ENCODE data around the gene PRKN. TPM values are rescaled to one million over a fixed set of nuclear protein-coding genes. Genes with fewer than 3 reads are reported as not detected.

The PRKN gene
- total and polyA plus RNA-seq, 2 experiments from 2014 or later, result 1.2 to 2.3 TPM

DNA sequence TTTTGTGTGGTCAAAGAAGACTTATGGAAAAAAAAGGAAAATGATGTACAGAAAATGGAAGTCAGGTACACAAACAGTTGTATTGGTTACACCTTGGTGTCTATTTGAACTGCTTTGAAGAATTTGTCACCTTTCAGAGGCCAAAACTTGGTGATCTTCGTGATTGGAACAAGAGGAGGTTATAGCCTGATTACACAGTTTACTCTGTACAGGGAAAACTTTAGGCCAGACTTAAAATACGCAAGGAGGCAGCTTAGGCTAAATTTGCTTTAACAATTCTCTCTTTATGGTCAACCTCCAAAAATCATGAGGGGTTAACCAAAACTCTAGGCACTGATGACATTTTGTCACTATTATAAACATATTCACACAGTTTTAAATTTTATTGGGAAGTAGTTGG is 353.7 kb downstream of the PRKN start:
- no peaks in the 10 kb centered on the region for H3K27me3 ChIP-seq (replicated peaks; ENCODE audit: insufficient read depth)
- H3K79me2 ChIP-seq (ENCODE audit: insufficient read depth), result no peaks in the 10 kb centered on the region
- TF ChIP-seq EZH2phosphoT487 (IDR thresholded peaks at IDR 0.05; ENCODE audit: insufficient read depth, low read depth) (no peak), EZH2 (IDR thresholded peaks at IDR 0.05; ENCODE audit: insufficient read depth, poor library complexity, severe bottlenecking) (no peak)
- no peaks in the 10 kb centered on the region for H3F3A ChIP-seq (ENCODE audit: insufficient read depth)
- no peak for DNase-seq
- in situ Hi-C loops (cut with MboI), result no loop called here
- no peaks in the 10 kb centered on the region; the same call in 1 of the 2 replicates for H4K20me1 ChIP-seq (ENCODE audit: insufficient read depth)
- H3K4me3 ChIP-seq, result no peak overlapping the region
- no peak overlapping the region for H3K27ac ChIP-seq
- no peak overlapping the region for H3K9ac ChIP-seq
- no peaks in the 10 kb centered on the region for H3K4me1 ChIP-seq (ENCODE audit: insufficient read depth)
- WGBS, 2 experiments (ENCODE audit: low coverage in 1 of 2, low lambda C conversion rate in 2 of 2, missing lambda C conversion rate in 2 of 2), result 54 to 56% methylated on average over 2 of the region's 2 CpGs
- no peak overlapping the region for H2AFZ ChIP-seq
- no peaks in the 10 kb centered on the region for H3K9me3 ChIP-seq (ENCODE audit: low read depth)
- no peaks in the 10 kb centered on the region for H3K36me3 ChIP-seq (ENCODE audit: low read depth)
- 0 out of 2 replicates have a peak, but pooled peaks cover 3% of the 10 kb centered on the region for H3K9me2 ChIP-seq (ENCODE audit: insufficient read depth)
- no peak overlapping the region for H3K4me2 ChIP-seq (ENCODE audit: unreplicated experiment)

- no peak overlapping the region for H3K4me3 ChIP-seq
- in situ Hi-C loops (cut with MboI), result no loop called here
These were observed 354.4 kb downstream of the PRKN start for GRCh38 chr6:162373192-162373591.

DNA sequence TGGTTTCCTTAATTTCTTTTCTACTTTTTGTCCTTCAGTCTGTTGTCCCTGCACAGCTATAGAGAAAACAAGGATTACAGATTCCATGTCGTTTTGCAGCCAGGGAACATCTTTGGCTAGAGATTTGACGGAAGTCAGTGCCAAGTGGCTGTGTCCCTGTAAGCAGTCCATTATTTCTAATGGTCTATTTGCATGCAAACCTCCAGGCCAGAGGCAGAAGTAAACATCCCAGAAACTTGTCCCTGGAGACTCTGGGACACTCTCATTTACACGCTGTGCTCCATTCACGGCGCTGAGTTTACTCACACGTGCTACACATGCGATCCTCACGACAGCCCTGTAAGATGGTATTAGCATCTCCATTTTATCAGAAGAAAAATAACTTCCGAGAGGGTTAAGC is 355.5 kb downstream of the PRKN start:
- H3F3A ChIP-seq (ENCODE audit: insufficient read depth), result no peaks in the 10 kb centered on the region
- TF ChIP-seq EZH2phosphoT487 (IDR thresholded peaks at IDR 0.05; ENCODE audit: insufficient read depth, low read depth), result no peak
- TF ChIP-seq EZH2 (IDR thresholded peaks at IDR 0.05; ENCODE audit: insufficient read depth, poor library complexity, severe bottlenecking), result no peak
- no peaks in the 10 kb centered on the region for H3K79me2 ChIP-seq (ENCODE audit: insufficient read depth)
- no peak for DNase-seq
- in situ Hi-C loops (cut with MboI), result no loop called here
- no peak overlapping the region for H2AFZ ChIP-seq
- H4K20me1 ChIP-seq (ENCODE audit: insufficient read depth), result no peaks in the 10 kb centered on the region; the same call in 1 of the 2 replicates
- H3K4me1 ChIP-seq (ENCODE audit: insufficient read depth), result no peaks in the 10 kb centered on the region
- H3K27ac ChIP-seq, result no peak overlapping the region
- 7% methylated on average over 9 of the region's 9 CpGs for WGBS, 2 experiments (ENCODE audit: low coverage in 1 of 2, low lambda C conversion rate in 2 of 2, missing lambda C conversion rate in 2 of 2)
- no peak overlapping the region for H3K4me2 ChIP-seq (ENCODE audit: unreplicated experiment)
- no peak overlapping the region for H3K4me3 ChIP-seq
- no peaks in the 10 kb centered on the region for H3K9me2 ChIP-seq (ENCODE audit: insufficient read depth)
- no peaks in the 10 kb centered on the region for H3K9me3 ChIP-seq (ENCODE audit: low read depth)
- no peaks in the 10 kb centered on the region for H3K36me3 ChIP-seq (ENCODE audit: low read depth)
- H3K27me3 ChIP-seq (replicated peaks; ENCODE audit: insufficient read depth), result no peaks in the 10 kb centered on the region
- H3K9ac ChIP-seq, result no peak overlapping the region

More at GRCh38 chr6:162373192-162373591, 354.4 kb downstream of the PRKN start:
- Histone ChIP-seq H2AFZ (no peak overlapping the region), H3K27ac (no peak overlapping the region), H3K36me3 (ENCODE audit: low read depth) (no peaks in the 10 kb centered on the region), H3K27me3 (replicated peaks; ENCODE audit: insufficient read depth) (no peaks in the 10 kb centered on the region), H3K9ac (no peak overlapping the region), H3K9me2 (ENCODE audit: insufficient read depth) (0 out of 2 replicates have a peak, but pooled peaks cover 3% of the 10 kb centered on the region), H3K9me3 (ENCODE audit: low read depth) (no peaks in the 10 kb centered on the region), H3K4me1 (ENCODE audit: insufficient read depth) (no peaks in the 10 kb centered on the region), H3F3A (ENCODE audit: insufficient read depth) (no peaks in the 10 kb centered on the region), H3K4me2 (ENCODE audit: unreplicated experiment) (no peak overlapping the region), H4K20me1 (ENCODE audit: insufficient read depth) (no peaks in the 10 kb centered on the region; the same call in 1 of the 2 replicates), H3K79me2 (ENCODE audit: insufficient read depth) (no peaks in the 10 kb centered on the region)
- TF ChIP-seq EZH2 (IDR thresholded peaks at IDR 0.05; ENCODE audit: insufficient read depth, poor library complexity, severe bottlenecking) (no peak), EZH2phosphoT487 (IDR thresholded peaks at IDR 0.05; ENCODE audit: insufficient read depth, low read depth) (no peak)
- 62 to 69% methylated on average over 2 of the region's 2 CpGs for WGBS, 2 experiments (ENCODE audit: low coverage in 1 of 2, low lambda C conversion rate in 2 of 2, missing lambda C conversion rate in 2 of 2)
- no peak for DNase-seq

- Histone ChIP-seq H3K4me3 (no peak overlapping the region), H2AFZ (no peak overlapping the region), H4K20me1 (ENCODE audit: insufficient read depth) (no peaks in the 10 kb centered on the region; the same call in 1 of the 2 replicates), H3K9ac (no peak overlapping the region), H3K36me3 (ENCODE audit: low read depth) (no peaks in the 10 kb centered on the region), H3K27me3 (replicated peaks; ENCODE audit: insufficient read depth) (no peaks in the 10 kb centered on the region), H3K4me1 (ENCODE audit: insufficient read depth) (no peaks in the 10 kb centered on the region), H3K79me2 (ENCODE audit: insufficient read depth) (no peaks in the 10 kb centered on the region), H3F3A (ENCODE audit: insufficient read depth) (no peaks in the 10 kb centered on the region), H3K27ac (no peak overlapping the region), H3K9me3 (ENCODE audit: low read depth) (no peaks in the 10 kb centered on the region), H3K9me2 (ENCODE audit: insufficient read depth) (no peaks in the 10 kb centered on the region), H3K4me2 (ENCODE audit: unreplicated experiment) (no peak overlapping the region)
- 60 to 69% methylated on average over 5 of the region's 5 CpGs for WGBS, 2 experiments (ENCODE audit: low coverage in 1 of 2, low lambda C conversion rate in 2 of 2, missing lambda C conversion rate in 2 of 2)
- peak; percentile 13 for DNase-seq
- in situ Hi-C loops (cut with MboI), result no loop called here
- TF ChIP-seq EZH2phosphoT487 (IDR thresholded peaks at IDR 0.05; ENCODE audit: insufficient read depth, low read depth), result no peak
- no peak for TF ChIP-seq EZH2 (IDR thresholded peaks at IDR 0.05; ENCODE audit: insufficient read depth, poor library complexity, severe bottlenecking)
These were observed 356.4 kb downstream of the PRKN start for GRCh38 chr6:162371121-162371520.

DNA sequence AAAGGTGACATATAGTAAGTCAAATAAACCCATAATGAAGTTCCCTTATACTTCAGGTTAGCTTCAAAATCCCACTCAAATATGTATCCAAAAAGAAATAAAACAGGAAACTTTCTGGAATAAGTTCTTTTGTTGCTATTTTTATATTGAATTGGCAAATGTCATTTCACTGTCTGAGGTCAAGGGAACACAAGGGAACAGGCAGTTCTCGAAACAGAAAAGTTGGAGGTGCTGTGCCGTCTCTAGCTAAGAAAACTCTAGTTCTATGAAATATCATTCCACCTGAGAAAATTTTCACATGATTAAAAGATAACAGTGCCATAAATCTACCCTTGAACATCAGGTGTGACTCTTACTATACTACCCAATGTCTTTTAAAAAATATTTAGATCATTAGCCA is 358.5 kb downstream of the PRKN start:
- no peak overlapping the region for H3K4me3 ChIP-seq
- no peaks in the 10 kb centered on the region for H3F3A ChIP-seq (ENCODE audit: insufficient read depth)
- 11 to 23% methylated on average over 2 of the region's 2 CpGs for WGBS, 2 experiments (ENCODE audit: low coverage in 1 of 2, low lambda C conversion rate in 2 of 2, missing lambda C conversion rate in 2 of 2)
- no peaks in the 10 kb centered on the region for H4K20me1 ChIP-seq (ENCODE audit: insufficient read depth)
- no peaks in the 10 kb centered on the region for H3K79me2 ChIP-seq (ENCODE audit: insufficient read depth)
- DNase-seq, result no peak
- H3K9ac ChIP-seq, result no peak overlapping the region
- no peak overlapping the region for H2AFZ ChIP-seq
- H3K9me3 ChIP-seq (ENCODE audit: low read depth), result no peaks in the 10 kb centered on the region
- TF ChIP-seq EZH2 (IDR thresholded peaks at IDR 0.05; ENCODE audit: insufficient read depth, poor library complexity, severe bottlenecking) (no peak), EZH2phosphoT487 (IDR thresholded peaks at IDR 0.05; ENCODE audit: insufficient read depth, low read depth) (no peak)
- H3K9me2 ChIP-seq (ENCODE audit: insufficient read depth), result no peaks in the 10 kb centered on the region
- no peak overlapping the region for H3K27ac ChIP-seq
- no peaks in the 10 kb centered on the region for H3K36me3 ChIP-seq (ENCODE audit: low read depth)
- no peak overlapping the region for H3K4me2 ChIP-seq (ENCODE audit: unreplicated experiment)
- H3K4me1 ChIP-seq (ENCODE audit: insufficient read depth), result no peaks in the 10 kb centered on the region
- in situ Hi-C loops (cut with MboI), result no loop called here
- H3K27me3 ChIP-seq (replicated peaks; ENCODE audit: insufficient read depth), result no peaks in the 10 kb centered on the region
